Measurements from ENCODE around the gene POLR3H. TPM values are rescaled to one million over a fixed set of nuclear protein-coding genes. Genes with fewer than 3 reads are reported as not detected.
A peak's percentile ranks its signal among the peaks of the same experiment; 100 is the strongest.

Gene POLR3H
- total and polyA plus RNA-seq, 12 donors: 18.7 to 92.6 (median 45.4) TPM

- Histone ChIP-seq H3K36me3 (replicated peaks in 1 of 2) (no peaks in the 10 kb centered on the region), H3K27me3 (no peaks in the 10 kb centered on the region), H3K4me1 (replicated peaks in 1 of 2) (peaks cover 13 to 58% of the 10 kb centered on the region in 2 donors), H3K27ac (no peak overlapping the region), H3K4me3 (no peak overlapping the region), H3K9me3 (replicated peaks in 1 of 3) (no peaks in the 10 kb centered on the region)
- intact Hi-C loops (cut with DNase I): no loop called here
- 78 to 87% (median 81%) methylated on average over 7 of the region's 7 CpGs for WGBS, 4 donors
- no peak for DNase-seq
- no peak for TF ChIP-seq POLR2A (IDR thresholded peaks at IDR 0.05)
- TF ChIP-seq, protein P1, sequence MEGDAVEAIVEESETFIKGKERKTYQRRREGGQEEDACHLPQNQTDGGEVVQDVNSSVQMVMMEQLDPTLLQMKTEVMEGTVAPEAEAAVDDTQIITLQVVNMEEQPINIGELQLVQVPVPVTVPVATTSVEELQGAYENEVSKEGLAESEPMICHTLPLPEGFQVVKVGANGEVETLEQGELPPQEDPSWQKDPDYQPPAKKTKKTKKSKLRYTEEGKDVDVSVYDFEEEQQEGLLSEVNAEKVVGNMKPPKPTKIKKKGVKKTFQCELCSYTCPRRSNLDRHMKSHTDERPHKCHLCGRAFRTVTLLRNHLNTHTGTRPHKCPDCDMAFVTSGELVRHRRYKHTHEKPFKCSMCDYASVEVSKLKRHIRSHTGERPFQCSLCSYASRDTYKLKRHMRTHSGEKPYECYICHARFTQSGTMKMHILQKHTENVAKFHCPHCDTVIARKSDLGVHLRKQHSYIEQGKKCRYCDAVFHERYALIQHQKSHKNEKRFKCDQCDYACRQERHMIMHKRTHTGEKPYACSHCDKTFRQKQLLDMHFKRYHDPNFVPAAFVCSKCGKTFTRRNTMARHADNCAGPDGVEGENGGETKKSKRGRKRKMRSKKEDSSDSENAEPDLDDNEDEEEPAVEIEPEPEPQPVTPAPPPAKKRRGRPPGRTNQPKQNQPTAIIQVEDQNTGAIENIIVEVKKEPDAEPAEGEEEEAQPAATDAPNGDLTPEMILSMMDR (IDR thresholded peaks at IDR 0.05): no peak
Observed at GRCh38 chr22:41485033-41485432, 59.2 kb downstream of the POLR3H start.

DNA sequence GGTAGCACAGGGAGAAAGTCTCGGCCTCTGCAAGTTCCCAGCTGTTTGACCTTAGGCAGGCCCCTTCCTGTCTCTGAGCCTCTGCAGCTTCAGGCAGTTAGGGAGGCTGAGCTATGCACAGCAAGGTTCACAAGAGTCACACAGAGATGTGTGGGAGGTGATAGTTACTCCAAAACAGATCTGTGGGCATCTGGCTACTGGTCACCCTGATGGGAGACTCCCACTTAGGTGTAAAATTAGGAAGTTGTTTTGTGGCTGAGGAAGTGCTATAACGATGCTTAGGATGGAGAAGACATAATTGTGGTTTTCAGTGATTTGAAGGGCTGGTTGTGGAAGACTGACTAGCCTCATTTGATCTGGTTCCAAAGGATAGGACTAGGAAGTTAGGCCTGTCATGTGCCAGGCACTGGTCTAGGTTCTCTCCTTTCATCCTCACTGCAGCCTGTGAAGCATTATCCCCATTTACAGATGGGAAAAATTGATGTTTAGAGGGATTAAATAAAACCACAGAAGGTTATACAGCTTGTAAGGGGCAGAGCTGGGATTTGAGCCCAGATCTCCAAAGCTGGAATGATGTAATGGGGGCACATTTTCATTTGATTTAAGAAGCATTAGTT lies 61.8 kb downstream of the POLR3H start:
- Histone ChIP-seq H3K9me3 (replicated peaks in 1 of 3) (no peaks in the 10 kb centered on the region), H3K27me3 (no peaks in the 10 kb centered on the region), H3K4me3 (no peak overlapping the region), H3K4me1 (replicated peaks in 1 of 2) (peaks cover 28 to 47% of the 10 kb centered on the region in 2 donors), H3K27ac (peak overlapping the region in 4 of 5 donors; percentile 0 to 91 (median 46)), H3K36me3 (replicated peaks in 1 of 2) (peaks cover 0 to 5% of the 10 kb centered on the region in 2 donors)
- intact Hi-C loops (cut with DNase I): no loop called here
- no peak for TF ChIP-seq POLR2A (IDR thresholded peaks at IDR 0.05)
- TF ChIP-seq, protein P1 (IDR thresholded peaks at IDR 0.05): no peak
- no peak for DNase-seq
- WGBS, 4 donors: 42 to 91% (median 51%) methylated on average over 1 to 2 of the region's 2 CpGs

GRCh38 chr22:41481925-41482318 lies 62.3 kb downstream of the POLR3H start:
- Histone ChIP-seq H3K4me1 (replicated peaks in 1 of 2) (peaks cover 28 to 42% of the 10 kb centered on the region in 2 donors), H3K27me3 (no peaks in the 10 kb centered on the region), H3K36me3 (replicated peaks in 1 of 2) (peaks cover 0 to 5% of the 10 kb centered on the region in 2 donors), H3K27ac (peak overlapping the region in 2 of 5 donors; percentile 86 to 91), H3K4me3 (no peak overlapping the region), H3K9me3 (replicated peaks in 1 of 3) (no peaks in the 10 kb centered on the region)
- TF ChIP-seq, protein P1 (IDR thresholded peaks at IDR 0.05): no peak
- no peak for TF ChIP-seq POLR2A (IDR thresholded peaks at IDR 0.05)
- no peak for DNase-seq
- intact Hi-C loops (cut with DNase I): no loop called here
- 61 to 76% (median 68%) methylated on average over 4 to 5 of the region's 5 CpGs for WGBS, 4 donors

DNA sequence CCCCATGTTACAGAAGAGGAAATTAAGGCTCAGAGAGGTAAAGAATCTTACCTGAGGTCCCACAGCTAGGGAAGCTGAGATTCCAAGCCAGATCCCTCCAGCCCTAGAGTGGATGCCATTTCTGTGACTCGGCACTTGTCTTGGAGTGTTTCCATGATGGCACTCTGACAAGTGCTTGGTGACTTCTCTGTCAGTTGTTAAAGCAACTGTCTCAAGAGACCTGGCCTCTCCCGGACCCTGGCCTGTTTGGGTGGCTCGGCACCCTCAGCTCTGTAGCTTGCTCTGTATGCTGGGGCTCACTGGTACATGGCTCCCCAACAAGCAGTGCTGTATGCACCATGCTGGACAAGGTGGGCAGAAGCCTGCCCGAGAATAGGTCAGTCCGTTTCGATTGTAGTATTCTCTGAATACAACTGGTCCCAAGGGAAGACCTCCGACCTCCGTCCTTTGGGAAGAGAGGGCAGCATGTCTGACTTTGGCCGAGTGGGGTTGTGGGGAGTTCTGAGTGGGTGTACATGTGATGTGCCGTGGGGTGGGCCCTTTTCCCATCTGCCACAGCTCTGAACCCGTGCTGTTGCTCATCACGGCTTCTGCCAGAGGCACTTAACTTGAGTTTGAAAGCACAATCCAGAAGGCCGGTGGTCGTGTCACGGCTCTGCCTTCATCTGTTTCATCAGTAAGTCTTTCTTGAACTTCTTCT lies 63.0 kb downstream of the POLR3H start:
- H3K4me3 ChIP-seq: no peak overlapping the region
- H3K36me3 ChIP-seq (replicated peaks in 1 of 2): peaks cover 0 to 5% of the 10 kb centered on the region in 2 donors
- peaks cover 28 to 39% of the 10 kb centered on the region in 2 donors for H3K4me1 ChIP-seq (replicated peaks in 1 of 2)
- H3K27ac ChIP-seq: peak overlapping the region in 4 of 5 donors; percentile 11 to 91 (median 74)
- intact Hi-C loops (cut with DNase I): no loop called here
- no peaks in the 10 kb centered on the region for H3K27me3 ChIP-seq
- no peaks in the 10 kb centered on the region for H3K9me3 ChIP-seq (replicated peaks in 1 of 3)
- 68 to 80% (median 74%) methylated on average over 11 to 15 of the region's 15 CpGs for WGBS, 4 donors
- no peak for TF ChIP-seq POLR2A (IDR thresholded peaks at IDR 0.05)
- TF ChIP-seq, protein P1 (IDR thresholded peaks at IDR 0.05): no peak
- peak; percentile 72 to 87 (median 80) for DNase-seq

Data from adrenal gland (tissue), 12 donors.